Measurements from ENCODE around the gene CLCN7.

Gene CLCN7

GRCh38 chr16:1433756-1434155 is 41.1 kb downstream of the CLCN7 start:
- no peak overlapping the region for H3K4me3 ChIP-seq (ENCODE audit: low read depth, low read length)
- no peak for DNase-seq (ENCODE audit: low read depth)
- no peak for TF ChIP-seq CTCF (IDR thresholded peaks at IDR 0.05; ENCODE audit: low read depth, low read length, missing control alignments)

DNA sequence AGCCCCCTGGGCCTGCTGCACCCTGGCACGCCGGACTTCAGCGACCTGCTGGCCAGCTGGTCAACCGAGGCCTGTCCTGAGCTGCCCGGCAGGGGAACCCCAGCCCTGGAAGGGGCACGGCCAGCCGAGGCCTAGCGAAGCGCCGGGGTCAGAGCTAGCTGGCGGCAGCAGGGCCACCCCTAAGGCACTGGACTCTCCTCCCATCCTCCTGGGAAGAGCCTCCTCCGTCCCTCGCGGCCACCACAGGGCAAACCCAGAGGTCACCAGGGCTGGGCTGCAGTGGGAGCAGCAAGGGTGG is 41.6 kb downstream of the CLCN7 start:
- TF ChIP-seq CTCF (IDR thresholded peaks at IDR 0.05; ENCODE audit: low read depth, low read length, missing control alignments): no peak
- no peak overlapping the region for H3K4me3 ChIP-seq (ENCODE audit: low read depth, low read length)
- DNase-seq (ENCODE audit: low read depth): no peak

DNA sequence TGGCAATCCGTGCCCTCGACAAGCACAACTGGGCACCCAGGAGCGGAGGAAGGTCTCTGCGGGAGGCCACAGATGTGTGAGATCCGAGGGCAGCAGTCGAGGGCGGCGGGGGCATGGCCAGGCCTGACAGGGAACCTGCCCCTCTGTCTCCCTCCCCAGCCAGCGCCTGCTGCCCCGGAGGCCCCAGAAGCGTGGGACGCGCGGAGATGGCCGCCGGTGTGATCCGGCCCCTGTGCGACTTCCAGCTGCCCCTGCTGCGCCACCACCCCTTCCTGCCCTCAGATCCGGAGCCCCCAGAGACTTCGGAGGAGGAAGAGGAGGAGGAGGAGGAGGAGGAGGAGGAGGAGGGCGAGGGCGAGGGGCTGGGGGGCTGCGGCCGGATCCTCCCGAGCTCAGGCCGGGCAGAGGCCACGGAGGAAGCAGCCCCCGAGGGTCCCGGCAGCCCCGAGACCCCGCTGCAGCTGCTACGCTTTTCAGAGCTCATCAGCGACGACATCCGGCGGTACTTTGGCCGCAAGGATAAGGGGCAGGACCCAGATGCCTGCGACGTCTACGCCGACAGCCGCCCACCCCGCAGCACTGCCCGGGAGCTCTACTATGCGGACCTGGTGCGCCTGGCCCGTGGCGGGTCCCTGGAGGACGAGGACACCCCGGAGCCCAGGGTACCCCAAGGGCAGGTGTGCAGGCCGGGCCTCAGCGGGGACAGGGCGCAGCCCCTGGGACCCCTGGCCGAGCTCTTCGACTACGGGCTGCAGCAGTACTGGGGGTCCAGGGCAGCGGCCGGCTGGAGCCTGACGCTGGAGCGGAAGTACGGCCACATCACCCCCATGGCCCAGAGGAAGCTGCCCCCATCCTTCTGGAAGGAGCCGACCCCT is 42.2 kb downstream of the CLCN7 start:
- DNase-seq (ENCODE audit: low read depth): no peak
- TF ChIP-seq CTCF (IDR thresholded peaks at IDR 0.05; ENCODE audit: low read depth, low read length, missing control alignments): no peak
- no peak overlapping the region for H3K4me3 ChIP-seq (ENCODE audit: low read depth, low read length)

DNA sequence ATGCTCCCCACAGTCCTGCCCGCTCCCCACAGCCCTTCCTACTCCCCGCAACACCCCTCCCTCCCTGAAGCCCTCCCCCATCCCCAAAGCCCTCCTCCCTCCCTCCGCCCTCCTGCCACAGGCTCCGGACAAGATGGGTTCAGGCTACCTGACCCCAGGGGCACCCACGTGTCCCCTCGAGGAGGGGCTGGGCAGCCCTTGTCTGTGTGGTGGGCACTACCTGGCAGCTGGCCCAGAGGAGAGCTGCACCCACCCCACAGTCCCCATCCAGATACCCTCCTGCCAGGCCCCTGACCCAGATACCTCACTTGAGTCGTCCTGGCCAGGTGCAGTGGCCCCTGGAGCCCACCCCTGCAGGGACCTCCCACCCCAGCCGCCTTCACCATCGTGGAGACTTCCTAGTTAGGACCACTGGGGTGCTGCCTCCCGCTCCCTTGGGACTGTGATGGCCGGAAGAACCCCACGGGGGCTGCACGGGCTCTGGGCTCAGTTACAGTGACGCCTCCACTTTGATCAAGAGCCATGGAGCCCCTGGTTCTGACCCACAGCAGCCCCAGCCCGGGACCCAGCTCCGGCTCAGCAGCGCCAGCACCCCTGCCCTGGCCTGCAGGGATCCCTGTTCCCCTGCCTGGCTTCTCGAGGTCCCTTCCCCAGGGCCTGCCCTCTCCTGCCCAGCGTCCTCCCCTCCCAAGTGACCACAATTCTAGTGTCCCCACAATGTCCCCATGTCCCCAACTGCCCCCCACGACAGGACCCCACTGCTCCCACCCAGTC is 43.1 kb downstream of the CLCN7 start:
- DNase-seq (ENCODE audit: low read depth): no peak
- TF ChIP-seq CTCF (IDR thresholded peaks at IDR 0.05; ENCODE audit: low read depth, low read length, missing control alignments): no peak
- no peak overlapping the region for H3K4me3 ChIP-seq (ENCODE audit: low read depth, low read length)

GRCh38 chr16:1430759-1431496 is 43.9 kb downstream of the CLCN7 start, which contains the start of gene PERCC1:
Gene PERCC1 (plus strand): TSS chr16:1431078. CDS start chr16:1432594, 1,516 bp downstream.
- no peak for TF ChIP-seq CTCF (IDR thresholded peaks at IDR 0.05; ENCODE audit: low read depth, low read length, missing control alignments)
- DNase-seq (ENCODE audit: low read depth): no peak
- H3K4me3 ChIP-seq (ENCODE audit: low read depth, low read length): no peak within 1 kb of the TSS

DNA sequence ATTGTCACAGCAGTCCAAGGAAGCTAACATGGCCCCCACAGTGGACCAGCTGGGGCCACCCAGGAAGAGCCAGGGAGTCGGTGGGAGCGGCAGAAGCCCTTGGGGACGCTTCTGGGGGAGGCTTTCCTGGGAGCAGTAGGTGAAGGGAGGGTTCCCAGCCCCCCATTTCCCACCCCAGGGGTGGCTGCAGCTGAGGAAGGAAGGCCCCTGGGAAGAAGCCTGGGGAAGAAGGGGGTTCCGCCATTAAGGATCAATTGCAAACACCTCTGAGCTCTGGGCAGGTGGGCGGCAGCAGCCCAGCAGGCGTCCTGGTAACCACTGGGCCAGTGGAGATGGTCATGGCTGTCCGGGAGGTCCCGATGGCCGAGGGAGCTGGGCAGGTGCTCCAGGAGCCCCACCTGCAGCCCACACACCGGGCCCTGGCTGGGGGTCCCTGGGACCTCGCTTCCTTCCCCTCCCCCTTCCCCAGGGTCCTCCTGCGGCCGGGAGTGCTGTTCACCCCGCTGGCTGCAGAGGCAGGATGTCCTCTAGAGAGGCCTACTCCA is 44.5 kb downstream of the CLCN7 start:
- H3K4me3 ChIP-seq (ENCODE audit: low read depth, low read length): no peak overlapping the region
- no peak for DNase-seq (ENCODE audit: low read depth)
- no peak for TF ChIP-seq CTCF (IDR thresholded peaks at IDR 0.05; ENCODE audit: low read depth, low read length, missing control alignments)
